ENCODE measurements around the gene ADAM19. TPM values are rescaled to one million over a fixed set of nuclear protein-coding genes. Genes with fewer than 3 reads are reported as not detected.

Gene ADAM19
- total and polyA plus RNA-seq, 7 experiments from 2014 or later, result 0.10 to 410 (median 0.86) TPM

- no peak for ATAC-seq
- intact Hi-C loops (cut with micrococcal nuclease), result no loop called here
Measured at GRCh38 chr5:157576678-157577077, 1.1 kb upstream of the ADAM19 start.

GRCh38 chr5:157574456-157575380 is 857 bp downstream of the ADAM19 start:
- peak overlapping the region; percentile 85 to 99 (median 94) for H3K4me3 Mint-ChIP-seq
- Histone ChIP-seq H3K27ac (ENCODE audit: low read depth, low read length) (no peak overlapping the region), H3K4me1 (ENCODE audit: control insufficient read depth in 2 of 2, insufficient read depth in 2 of 2, low read length in 2 of 2) (peaks cover 11 to 12% of the 10 kb centered on the region in 2 donors)

More at GRCh38 chr5:157576678-157577077, 1.1 kb upstream of the ADAM19 start:
- DNase-seq, result no peak
- H3K27me3 Mint-ChIP-seq, result peaks cover 0 to 14% (median 11%) of the 10 kb centered on the region in 5 donors
- H3K9me3 Mint-ChIP-seq, result no peaks in the 10 kb centered on the region
- Histone ChIP-seq H3K27ac (ENCODE audit: low read depth, low read length) (no peak overlapping the region), H3K36me3 (ENCODE audit: control insufficient read depth in 2 of 3, insufficient read depth in 3 of 3, low read length in 3 of 3) (no peaks in the 10 kb centered on the region), H3K27me3 (ENCODE audit: control insufficient read depth in 2 of 2, insufficient read depth in 2 of 2, low read length in 2 of 2) (no peaks in the 10 kb centered on the region), H3K4me3 (ENCODE audit: low read length) (no peak overlapping the region), H3K9me3 (ENCODE audit: control insufficient read depth in 2 of 3, low read length in 3 of 3) (no peaks in the 10 kb centered on the region), H3K4me1 (ENCODE audit: control insufficient read depth in 2 of 2, insufficient read depth in 2 of 2, low read length in 2 of 2) (peaks cover under 1 to 3% of the 10 kb centered on the region in 2 donors)
- peaks cover 0 to 43% (median 0%) of the 10 kb centered on the region in 5 donors for H3K36me3 Mint-ChIP-seq
- H3K4me1 Mint-ChIP-seq, result peaks cover 8 to 69% (median 12%) of the 10 kb centered on the region in 7 donors
- no peak overlapping the region for H3K27ac Mint-ChIP-seq
- ChIA-PET CTCF (no interaction called here), POLR2A (no interaction called here)
- peak overlapping the region in 6 of 10 donors; percentile 18 to 95 (median 61) for H3K4me3 Mint-ChIP-seq

DNA sequence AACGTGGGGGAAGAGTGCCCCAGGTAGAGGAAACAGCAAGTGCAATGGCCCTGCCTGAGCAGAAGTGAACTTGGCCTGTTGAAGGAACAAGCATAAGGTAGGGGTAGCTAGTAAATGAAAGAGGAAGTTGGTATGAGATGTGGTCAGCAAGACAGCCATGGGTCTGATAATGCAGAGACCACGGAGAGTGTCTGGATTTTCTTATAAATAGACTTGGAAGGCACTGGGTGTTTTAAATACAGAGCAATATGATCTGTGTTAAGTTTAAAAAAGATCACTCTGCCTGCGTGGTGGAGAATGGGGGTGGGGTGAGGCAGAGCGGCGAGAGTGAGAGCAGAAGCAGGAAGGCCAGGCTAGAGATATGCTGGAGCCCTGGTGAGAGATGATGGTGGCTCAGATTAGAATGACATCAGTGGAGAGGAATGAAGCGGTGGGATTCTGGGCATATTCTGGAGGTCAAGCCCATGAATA is 4.2 kb downstream of the ADAM19 start:
- H3K27me3 Mint-ChIP-seq, result peaks cover 0 to 14% (median 11%) of the 10 kb centered on the region in 5 donors
- H3K4me3 Mint-ChIP-seq, result peak overlapping the region; percentile 31 to 97 (median 54)
- H3K9me3 ChIP-seq (ENCODE audit: control insufficient read depth in 2 of 3, low read length in 3 of 3), result no peaks in the 10 kb centered on the region
- H3K4me1 ChIP-seq (ENCODE audit: control insufficient read depth in 2 of 2, insufficient read depth in 2 of 2, low read length in 2 of 2), result peaks cover 11 to 18% of the 10 kb centered on the region in 2 donors
- H3K27ac Mint-ChIP-seq, result peak overlapping the region in 7 of 9 donors; percentile 2 to 91 (median 19)
- H3K27me3 ChIP-seq (ENCODE audit: control insufficient read depth in 2 of 2, insufficient read depth in 2 of 2, low read length in 2 of 2), result no peaks in the 10 kb centered on the region
- ATAC-seq, result peak; percentile 66
- no peaks in the 10 kb centered on the region for H3K9me3 Mint-ChIP-seq
- no peak for DNase-seq
- intact Hi-C loops (cut with micrococcal nuclease), result loop anchor here in 1 of 2 donors (1.0 to 5.0 kb wide), 3 partner anchors 27 to 161 kb away; partner anchors contain the start of gene THG1L
- H3K36me3 ChIP-seq (ENCODE audit: control insufficient read depth in 2 of 3, insufficient read depth in 3 of 3, low read length in 3 of 3), result no peaks in the 10 kb centered on the region
- H3K27ac ChIP-seq (ENCODE audit: low read depth, low read length), result no peak overlapping the region
- H3K4me1 Mint-ChIP-seq, result peaks cover 16 to 72% (median 27%) of the 10 kb centered on the region in 7 donors
- peaks cover 0 to 82% (median 0%) of the 10 kb centered on the region in 5 donors for H3K36me3 Mint-ChIP-seq
- CTCF ChIA-PET, result no interaction called here
- POLR2A ChIA-PET, result no interaction called here
- no peak overlapping the region for H3K4me3 ChIP-seq (ENCODE audit: low read length)

More at GRCh38 chr5:157574456-157575380, 857 bp downstream of the ADAM19 start:
- Histone ChIP-seq H3K27me3 (ENCODE audit: control insufficient read depth in 2 of 2, insufficient read depth in 2 of 2, low read length in 2 of 2) (no peaks in the 10 kb centered on the region), H3K9me3 (ENCODE audit: control insufficient read depth in 2 of 3, low read length in 3 of 3) (no peaks in the 10 kb centered on the region), H3K4me3 (ENCODE audit: low read length) (peak overlapping the region; percentile 45), H3K36me3 (ENCODE audit: control insufficient read depth in 2 of 3, insufficient read depth in 3 of 3, low read length in 3 of 3) (no peaks in the 10 kb centered on the region)
- ATAC-seq (peak; percentile 15), DNase-seq (peak in 6 of 9 donors; percentile 7 to 48 (median 16))
- Mint-ChIP-seq H3K27me3 (peaks cover 0 to 14% (median 11%) of the 10 kb centered on the region in 5 donors), H3K4me1 (peaks cover 16 to 70% (median 25%) of the 10 kb centered on the region in 7 donors), H3K27ac (peak overlapping the region in 5 of 9 donors; percentile 2 to 92 (median 65)), H3K9me3 (no peaks in the 10 kb centered on the region), H3K36me3 (peaks cover 0 to 55% (median 0%) of the 10 kb centered on the region in 5 donors)
- ChIA-PET POLR2A (no interaction called here), CTCF (no interaction called here)
- intact Hi-C loops (cut with micrococcal nuclease), result loop anchor here in 1 of 2 donors (1.0 to 5.0 kb wide), 3 partner anchors 29 to 158 kb away; partner anchors contain the start of genes C5orf52 and THG1L

DNA sequence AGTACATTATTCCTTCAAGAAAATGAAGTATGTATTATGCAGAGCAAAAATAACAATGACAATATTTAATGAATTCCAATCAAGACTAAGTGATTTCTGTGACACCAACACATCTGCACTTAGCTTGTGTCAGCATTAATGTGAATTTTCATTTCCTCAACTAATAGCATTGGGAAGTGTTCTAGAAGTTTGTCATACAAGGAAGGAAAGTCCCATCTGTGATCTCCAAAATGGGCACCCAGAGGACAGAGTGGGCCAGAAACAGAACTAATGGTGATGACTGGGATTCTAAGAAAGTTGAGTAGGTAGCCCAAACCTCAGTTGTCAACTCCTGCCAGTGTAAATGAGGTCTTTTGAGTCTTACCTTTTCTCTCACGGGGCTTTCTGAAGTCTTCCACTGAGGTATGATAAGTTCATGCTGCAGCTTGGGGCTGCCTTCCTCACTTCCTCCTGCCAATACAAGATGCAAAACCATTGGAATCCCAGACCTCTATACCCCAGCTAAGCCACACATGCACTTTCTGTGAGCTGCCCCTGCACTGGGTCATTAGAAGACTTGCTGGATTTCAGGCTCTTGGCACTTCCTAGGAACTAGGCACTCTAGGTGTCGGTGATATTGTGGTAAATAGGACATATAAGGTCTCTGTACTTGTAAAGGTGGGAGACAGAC is 4.9 kb downstream of the ADAM19 start:
- Mint-ChIP-seq H3K4me1 (peaks cover 16 to 66% (median 27%) of the 10 kb centered on the region in 7 donors), H3K27me3 (peaks cover 0 to 14% (median 11%) of the 10 kb centered on the region in 5 donors), H3K4me3 (peak overlapping the region in 5 of 10 donors; percentile 42 to 97 (median 61)), H3K9me3 (no peaks in the 10 kb centered on the region), H3K36me3 (peaks cover 0 to 78% (median 0%) of the 10 kb centered on the region in 5 donors), H3K27ac (peak overlapping the region in 5 of 9 donors; percentile 1 to 91 (median 26))
- no peak for ATAC-seq
- H3K4me1 ChIP-seq (ENCODE audit: control insufficient read depth in 2 of 2, insufficient read depth in 2 of 2, low read length in 2 of 2), result peaks cover 11 to 18% of the 10 kb centered on the region in 2 donors
- H3K9me3 ChIP-seq (ENCODE audit: control insufficient read depth in 2 of 3, low read length in 3 of 3), result no peaks in the 10 kb centered on the region
- no peaks in the 10 kb centered on the region for H3K27me3 ChIP-seq (ENCODE audit: control insufficient read depth in 2 of 2, insufficient read depth in 2 of 2, low read length in 2 of 2)
- POLR2A ChIA-PET, result interaction anchor here (0.6 kb wide), 1 partner anchor 35 kb away, joined by 3 read pairs; no protein-coding TSS in a partner anchor
- H3K36me3 ChIP-seq (ENCODE audit: control insufficient read depth in 2 of 3, insufficient read depth in 3 of 3, low read length in 3 of 3), result no peaks in the 10 kb centered on the region
- CTCF ChIA-PET, result no interaction called here
- H3K27ac ChIP-seq (ENCODE audit: low read depth, low read length), result no peak overlapping the region
- intact Hi-C loops (cut with micrococcal nuclease), result loop anchor here in 1 of 2 donors (1.0 to 5.0 kb wide), 3 partner anchors 26 to 162 kb away; partner anchors contain the start of gene THG1L
- H3K4me3 ChIP-seq (ENCODE audit: low read length), result no peak overlapping the region
- DNase-seq, result no peak

- H3K4me1 Mint-ChIP-seq, result peaks cover 10 to 83% (median 20%) of the 10 kb centered on the region in 7 donors
- POLR2A ChIA-PET, result no interaction called here
- Histone ChIP-seq H3K4me3 (ENCODE audit: low read length) (no peak overlapping the region), H3K27ac (ENCODE audit: low read depth, low read length) (no peak overlapping the region), H3K9me3 (ENCODE audit: control insufficient read depth in 2 of 3, low read length in 3 of 3) (no peaks in the 10 kb centered on the region), H3K27me3 (ENCODE audit: control insufficient read depth in 2 of 2, insufficient read depth in 2 of 2, low read length in 2 of 2) (no peaks in the 10 kb centered on the region), H3K36me3 (ENCODE audit: control insufficient read depth in 2 of 3, insufficient read depth in 3 of 3, low read length in 3 of 3) (no peaks in the 10 kb centered on the region), H3K4me1 (ENCODE audit: control insufficient read depth in 2 of 2, insufficient read depth in 2 of 2, low read length in 2 of 2) (peaks cover 11 to 18% of the 10 kb centered on the region in 2 donors)
- no peaks in the 10 kb centered on the region for H3K9me3 Mint-ChIP-seq
- ATAC-seq, result no peak
- CTCF ChIA-PET, result no interaction called here
- H3K36me3 Mint-ChIP-seq, result peaks cover 0 to 79% (median 0%) of the 10 kb centered on the region in 5 donors
- peaks cover 0 to 3% (median under 1%) of the 10 kb centered on the region in 5 donors for H3K27me3 Mint-ChIP-seq
- intact Hi-C loops (cut with micrococcal nuclease), result no loop called here
- DNase-seq, result no peak
- peak overlapping the region in 1 of 10 donors; percentile 77 for H3K4me3 Mint-ChIP-seq
- H3K27ac Mint-ChIP-seq, result peak overlapping the region in 1 of 9 donors; percentile 84
Measured at GRCh38 chr5:157568720-157569119, 6.9 kb downstream of the ADAM19 start.

GRCh38 chr5:157568222-157568621 is 7.4 kb downstream of the ADAM19 start:
- Histone ChIP-seq H3K4me3 (ENCODE audit: low read length) (no peak overlapping the region), H3K36me3 (ENCODE audit: control insufficient read depth in 2 of 3, insufficient read depth in 3 of 3, low read length in 3 of 3) (no peaks in the 10 kb centered on the region), H3K4me1 (ENCODE audit: control insufficient read depth in 2 of 2, insufficient read depth in 2 of 2, low read length in 2 of 2) (peaks cover 11 to 19% of the 10 kb centered on the region in 2 donors), H3K27me3 (ENCODE audit: control insufficient read depth in 2 of 2, insufficient read depth in 2 of 2, low read length in 2 of 2) (no peaks in the 10 kb centered on the region), H3K27ac (ENCODE audit: low read depth, low read length) (no peak overlapping the region), H3K9me3 (ENCODE audit: control insufficient read depth in 2 of 3, low read length in 3 of 3) (no peaks in the 10 kb centered on the region)
- DNase-seq (no peak), ATAC-seq (no peak)
- no peaks in the 10 kb centered on the region for H3K27me3 Mint-ChIP-seq
- ChIA-PET CTCF (no interaction called here), POLR2A (interaction anchor here (0.7 kb wide), 1 partner anchor 38 kb away, joined by 3 read pairs; no protein-coding TSS in a partner anchor)
- no peaks in the 10 kb centered on the region for H3K9me3 Mint-ChIP-seq
- H3K36me3 Mint-ChIP-seq, result peaks cover 0 to 80% (median 0%) of the 10 kb centered on the region in 5 donors
- no peak overlapping the region for H3K27ac Mint-ChIP-seq
- peaks cover 10 to 85% (median 20%) of the 10 kb centered on the region in 7 donors for H3K4me1 Mint-ChIP-seq
- peak overlapping the region in 1 of 10 donors; percentile 74 for H3K4me3 Mint-ChIP-seq
- intact Hi-C loops (cut with micrococcal nuclease), result no loop called here
